Osteocyte (in vitro differentiated cells): ENCODE data around the gene PCSK1N. TPM values are rescaled to one million over a fixed set of nuclear protein-coding genes. Genes with fewer than 3 reads are reported as not detected.

Experiments used
- DNase-seq: peaks from one replicate; pipeline ENCODE4 v3.0.0; 2021; ENCODE audit warnings: mixed read lengths; ENCODE audit not compliant: unreplicated experiment; ENCODE audit errors: extremely low spot score
- H3K27ac Mint-ChIP-seq: one replicate; pipeline ENCODE4 v1.8.0; 2021; ENCODE audit warnings: mild to moderate bottlenecking, mixed read lengths; ENCODE audit not compliant: unreplicated experiment
- H3K27me3 Mint-ChIP-seq: one replicate; pipeline ENCODE4 v1.8.0; 2021; ENCODE audit warnings: mixed read lengths; ENCODE audit not compliant: unreplicated experiment
- H3K36me3 Mint-ChIP-seq: one replicate; pipeline ENCODE4 v1.8.0; 2021; ENCODE audit warnings: mixed read lengths; ENCODE audit not compliant: unreplicated experiment
- H3K4me1 Mint-ChIP-seq: one replicate; pipeline ENCODE4 v1.8.0; 2021; ENCODE audit warnings: mixed read lengths; ENCODE audit not compliant: unreplicated experiment
- H3K4me3 Mint-ChIP-seq: one replicate; pipeline ENCODE4 v1.8.0; 2021; ENCODE audit warnings: mild to moderate bottlenecking, moderate library complexity, mixed read lengths; ENCODE audit not compliant: unreplicated experiment
- H3K9me3 Mint-ChIP-seq: one replicate; pipeline ENCODE4 v1.8.0; 2021; ENCODE audit warnings: mixed read lengths; ENCODE audit not compliant: unreplicated experiment
- CTCF ChIP-seq: fragments of 200-600 bp; sonication (generic); IDR thresholded peaks from 2 replicates; pipeline ENCODE4 v1.5.0; 2021; ENCODE audit warnings: antibody characterized with exemption, mild to moderate bottlenecking, moderate library complexity
- total RNA-seq: library from RNA; stranded (reverse); gene quantifications from 2 replicates; pipeline ENCODE4 v1.2.1, GENCODE V29; 2021

The PCSK1N gene
- total RNA-seq, 1 donor from 2014 or later = 13.1 TPM

- no peak for TF ChIP-seq CTCF
- H3K4me1 Mint-ChIP-seq = peaks cover 5% of the 10 kb centered on the region
- H3K4me3 Mint-ChIP-seq = no peak overlapping the region
- H3K27ac Mint-ChIP-seq = no peak overlapping the region
- peaks cover 4% of the 10 kb centered on the region for H3K9me3 Mint-ChIP-seq
- DNase-seq = no peak
- H3K36me3 Mint-ChIP-seq = peaks cover 7% of the 10 kb centered on the region
- H3K27me3 Mint-ChIP-seq = peaks cover 36% of the 10 kb centered on the region
Observed at GRCh38 chrX:48831909-48832291, 3.5 kb downstream of the PCSK1N start.

GRCh38 chrX:48831136-48831908 lies 4.1 kb downstream of the PCSK1N start:
- no peak overlapping the region for H3K27ac Mint-ChIP-seq
- no peak for DNase-seq
- peaks cover 5% of the 10 kb centered on the region for H3K4me1 Mint-ChIP-seq
- TF ChIP-seq CTCF = no peak
- peaks cover 33% of the 10 kb centered on the region for H3K27me3 Mint-ChIP-seq
- no peak overlapping the region for H3K4me3 Mint-ChIP-seq
- H3K36me3 Mint-ChIP-seq = peaks cover 5% of the 10 kb centered on the region
- peaks cover 1% of the 10 kb centered on the region for H3K9me3 Mint-ChIP-seq

GRCh38 chrX:48829016-48829735 lies 6.2 kb downstream of the PCSK1N start:
- DNase-seq = no peak
- H3K4me1 Mint-ChIP-seq = no peaks in the 10 kb centered on the region

GRCh38 chrX:48827654-48827968 lies 7.8 kb downstream of the PCSK1N start:
- no peak for DNase-seq
- Mint-ChIP-seq H3K36me3 (peaks cover 12% of the 10 kb centered on the region), H3K9me3 (no peaks in the 10 kb centered on the region), H3K4me3 (no peak overlapping the region), H3K27me3 (peaks cover 6% of the 10 kb centered on the region), H3K4me1 (no peaks in the 10 kb centered on the region), H3K27ac (no peak overlapping the region)
- TF ChIP-seq CTCF = no peak

More at GRCh38 chrX:48829016-48829735, 6.2 kb downstream of the PCSK1N start:
- Mint-ChIP-seq H3K4me3 (no peak overlapping the region), H3K9me3 (no peaks in the 10 kb centered on the region), H3K27ac (no peak overlapping the region), H3K27me3 (peaks cover 19% of the 10 kb centered on the region), H3K36me3 (peaks cover 12% of the 10 kb centered on the region)
- no peak for TF ChIP-seq CTCF

GRCh38 chrX:48826876-48827653 lies 8.3 kb downstream of the PCSK1N start:
- Mint-ChIP-seq H3K36me3 (peaks cover 12% of the 10 kb centered on the region), H3K4me1 (no peaks in the 10 kb centered on the region), H3K4me3 (no peak overlapping the region), H3K27ac (no peak overlapping the region), H3K27me3 (peaks cover 4% of the 10 kb centered on the region), H3K9me3 (no peaks in the 10 kb centered on the region)
- DNase-seq = no peak
- TF ChIP-seq CTCF = no peak
